NK-92 (cell line): ENCODE data around the gene ALDH4A1.

ENCODE experiments used
- DNase-seq: peaks from one replicate; lab custom pipeline; 2025; ENCODE audit not compliant: unreplicated experiment; lab: John Stamatoyannopoulos, UW

The ALDH4A1 gene

GRCh38 chr1:18939398-18940302 lies 37.3 kb upstream of the ALDH4A1 start:
- no peak for DNase-seq

- DNase-seq: no peak
These were observed 36.3 kb upstream of the ALDH4A1 start for GRCh38 chr1:18938707-18939070.

DNA sequence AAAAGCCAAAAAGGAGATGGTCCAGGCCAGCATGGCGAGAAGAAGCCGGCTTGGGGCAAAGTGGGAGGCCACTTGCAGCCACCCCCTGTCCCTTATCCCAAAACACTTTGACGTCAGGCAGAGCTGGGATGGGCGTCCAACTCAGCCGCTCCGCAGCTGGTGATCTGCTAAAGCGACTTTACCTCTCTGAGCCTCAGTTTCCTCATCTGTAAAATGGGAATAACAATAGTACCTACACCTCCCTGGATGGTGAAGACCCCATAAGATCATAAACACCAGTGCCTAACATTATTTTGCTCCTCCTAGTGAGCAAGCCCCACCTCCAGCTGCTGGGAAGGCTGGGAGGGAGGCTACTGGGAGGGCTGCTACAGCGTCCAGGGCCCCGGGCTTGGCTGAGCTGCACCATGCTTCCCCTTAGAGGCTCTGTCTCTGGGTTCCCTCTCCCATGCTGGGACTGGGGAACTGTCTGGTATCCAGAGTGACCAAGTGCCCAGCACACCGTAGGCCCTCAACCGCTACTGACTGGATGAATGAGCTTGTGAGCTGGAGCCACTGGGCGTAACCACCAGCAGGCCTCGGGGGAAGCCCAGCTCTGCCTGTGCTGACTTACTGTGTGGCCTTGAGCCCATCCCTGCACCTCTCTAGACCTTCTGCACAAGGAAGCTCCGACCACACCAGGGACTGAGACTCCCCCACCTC lies 35.8 kb upstream of the ALDH4A1 start:
- no peak for DNase-seq

DNA sequence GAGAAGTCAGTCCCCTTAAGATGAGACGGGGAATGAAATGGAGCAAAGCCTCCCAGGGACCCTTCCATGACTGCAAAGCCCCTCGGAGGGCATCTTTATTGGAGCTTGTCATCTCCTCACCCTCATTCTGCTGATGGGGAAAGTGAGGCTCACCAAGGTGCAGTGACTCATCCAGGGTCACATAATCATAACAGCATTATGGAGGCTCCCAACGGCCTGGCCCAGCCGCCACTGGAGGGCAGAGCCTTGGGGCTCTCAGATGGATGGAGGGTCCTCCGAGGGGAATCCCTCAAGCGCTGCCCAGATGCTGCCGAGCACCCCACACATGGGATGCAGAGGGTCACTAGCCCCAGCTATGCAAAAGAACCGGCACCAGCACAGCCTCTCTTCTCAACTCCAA lies 35.2 kb upstream of the ALDH4A1 start:
- DNase-seq: no peak

GRCh38 chr1:18936814-18937481 lies 34.6 kb upstream of the ALDH4A1 start:
- no peak for DNase-seq

DNA sequence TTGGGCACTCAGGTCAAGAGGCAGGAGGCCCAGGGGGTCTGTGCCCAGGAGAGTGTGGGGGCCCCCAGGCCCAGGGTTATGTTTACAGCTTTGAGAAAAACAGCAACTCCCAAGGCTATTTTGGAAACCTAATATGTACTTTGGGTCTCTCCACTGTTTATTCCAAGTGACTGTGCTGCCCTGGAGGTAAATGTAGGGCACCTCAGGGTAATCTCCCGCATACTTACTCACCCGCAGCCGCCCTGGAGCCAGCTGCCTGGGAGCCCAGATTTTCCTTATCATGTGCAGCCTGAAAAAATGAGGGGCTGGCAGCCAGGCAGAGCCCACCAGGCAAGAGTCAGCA lies 34.1 kb upstream of the ALDH4A1 start:
- no peak for DNase-seq

DNA sequence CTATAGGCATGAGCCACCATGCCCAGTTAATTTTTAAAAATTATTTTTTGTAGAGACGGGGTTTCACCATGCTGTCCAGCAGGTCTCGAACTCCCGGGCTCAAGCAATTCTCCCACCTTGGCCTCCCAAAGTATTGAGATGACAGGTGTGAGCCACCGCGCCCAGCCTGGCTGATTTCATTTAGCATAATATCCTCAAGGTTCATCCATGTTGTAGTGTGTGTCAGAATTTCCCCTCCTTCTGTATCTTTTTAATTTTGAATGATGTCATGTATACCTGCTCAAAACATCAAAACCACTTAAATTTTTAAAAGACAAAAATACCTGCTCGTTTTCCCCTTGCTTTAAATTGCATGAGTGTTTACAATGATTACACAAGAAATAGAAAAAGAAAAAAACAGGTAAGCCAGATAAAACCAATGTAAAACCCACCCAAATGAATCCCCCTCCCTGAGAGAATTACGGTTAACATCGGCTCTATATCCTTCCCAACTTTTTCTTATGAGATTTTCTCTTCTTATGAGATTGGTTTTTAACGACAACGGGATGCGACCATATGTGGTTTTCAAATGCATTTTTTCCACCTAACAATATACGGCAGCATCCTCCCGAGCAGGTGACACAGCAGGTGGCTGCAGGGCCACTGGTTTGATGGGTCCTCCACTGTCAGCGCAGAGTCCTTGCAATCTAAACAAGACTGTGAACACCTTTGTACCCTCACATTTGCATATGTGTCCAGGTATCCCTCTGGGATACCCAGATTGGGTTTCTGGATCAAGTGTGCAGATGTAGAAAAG lies 32.0 kb upstream of the ALDH4A1 start:
- no peak for DNase-seq

DNA sequence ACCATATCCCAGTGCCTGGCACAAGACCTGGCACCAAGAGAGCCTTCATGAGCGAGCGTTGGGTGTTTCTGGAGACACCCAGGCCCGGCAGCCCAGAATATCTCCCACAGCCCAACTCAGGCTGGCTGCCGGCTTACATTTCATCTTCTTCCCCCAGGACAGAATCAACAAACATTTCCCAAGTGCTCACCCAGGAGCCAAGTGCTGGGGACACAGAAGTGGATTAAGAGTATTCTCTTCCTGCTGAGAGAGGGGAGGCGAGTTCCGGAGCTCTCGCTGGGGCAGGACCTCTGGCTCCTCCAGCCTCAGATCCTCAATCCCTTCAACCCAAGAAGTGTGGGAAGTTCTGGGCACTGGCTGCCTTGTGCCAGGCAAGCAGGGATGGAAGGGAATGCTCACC lies 30.5 kb upstream of the ALDH4A1 start:
- DNase-seq: no peak

- no peak for DNase-seq
These were observed 30.0 kb upstream of the ALDH4A1 start for GRCh38 chr1:18932387-18932786.

DNA sequence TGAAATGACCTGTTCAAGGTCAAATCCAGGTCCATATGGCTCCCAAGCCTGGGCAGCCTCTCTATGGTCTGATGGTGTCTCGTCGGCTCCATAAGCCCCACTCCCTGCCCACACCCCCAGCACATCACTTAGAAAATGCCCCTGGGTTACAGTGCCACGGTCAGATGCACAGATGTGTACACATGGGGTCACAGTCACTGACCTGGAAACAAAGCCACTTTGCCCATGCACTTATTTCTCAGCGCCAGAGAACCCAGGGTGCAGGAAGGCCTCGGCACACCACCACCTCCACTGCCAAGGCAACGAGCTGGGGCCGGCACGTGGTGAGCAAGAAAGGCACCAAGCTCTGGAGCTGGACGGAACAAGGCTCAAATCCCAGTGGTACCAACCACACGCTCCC lies 29.4 kb upstream of the ALDH4A1 start:
- DNase-seq: no peak

DNA sequence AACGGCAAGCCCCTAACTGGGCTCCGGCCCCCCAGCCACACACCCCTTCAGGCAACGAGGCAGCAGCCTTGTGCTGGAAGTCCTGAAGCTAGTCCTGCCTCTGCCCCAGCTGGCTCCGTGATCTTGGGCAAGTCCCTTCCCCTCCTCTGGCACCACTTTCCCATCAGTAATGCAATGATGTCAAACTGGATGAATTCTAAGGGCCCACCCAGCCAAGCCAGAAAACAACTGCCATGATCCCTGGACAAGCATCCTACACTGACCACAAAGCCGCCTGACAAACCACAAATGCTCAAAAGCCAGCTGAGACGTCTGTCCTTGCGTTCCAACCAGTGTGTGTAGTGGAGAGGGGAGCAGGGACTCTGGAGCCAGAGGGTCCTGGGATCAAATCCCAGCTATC lies 27.3 kb upstream of the ALDH4A1 start:
- DNase-seq: no peak

- DNase-seq: no peak
These were observed 26.6 kb upstream of the ALDH4A1 start for GRCh38 chr1:18928985-18929384.

DNA sequence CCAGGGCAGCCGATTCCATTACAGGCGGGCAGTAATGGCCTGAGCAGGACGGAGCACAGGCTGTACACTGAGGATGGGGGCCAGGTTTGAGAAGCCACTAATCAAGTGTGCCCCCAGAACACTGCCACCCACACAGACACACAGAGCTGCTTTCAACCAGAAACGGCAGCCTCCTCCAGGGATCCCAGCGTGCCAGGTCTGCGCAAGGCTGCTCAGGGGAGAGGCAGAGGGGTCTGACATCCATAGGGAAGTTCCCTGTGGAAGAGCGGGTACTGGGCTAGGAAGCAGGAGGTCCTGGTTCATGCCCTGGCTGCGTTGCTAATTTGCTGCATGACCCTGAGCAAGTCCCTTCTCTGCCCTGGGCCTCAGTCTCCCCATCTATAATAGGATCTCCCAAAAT lies 26.1 kb upstream of the ALDH4A1 start:
- DNase-seq: no peak

- no peak for DNase-seq
These were observed 25.4 kb upstream of the ALDH4A1 start for GRCh38 chr1:18927654-18928272.

DNA sequence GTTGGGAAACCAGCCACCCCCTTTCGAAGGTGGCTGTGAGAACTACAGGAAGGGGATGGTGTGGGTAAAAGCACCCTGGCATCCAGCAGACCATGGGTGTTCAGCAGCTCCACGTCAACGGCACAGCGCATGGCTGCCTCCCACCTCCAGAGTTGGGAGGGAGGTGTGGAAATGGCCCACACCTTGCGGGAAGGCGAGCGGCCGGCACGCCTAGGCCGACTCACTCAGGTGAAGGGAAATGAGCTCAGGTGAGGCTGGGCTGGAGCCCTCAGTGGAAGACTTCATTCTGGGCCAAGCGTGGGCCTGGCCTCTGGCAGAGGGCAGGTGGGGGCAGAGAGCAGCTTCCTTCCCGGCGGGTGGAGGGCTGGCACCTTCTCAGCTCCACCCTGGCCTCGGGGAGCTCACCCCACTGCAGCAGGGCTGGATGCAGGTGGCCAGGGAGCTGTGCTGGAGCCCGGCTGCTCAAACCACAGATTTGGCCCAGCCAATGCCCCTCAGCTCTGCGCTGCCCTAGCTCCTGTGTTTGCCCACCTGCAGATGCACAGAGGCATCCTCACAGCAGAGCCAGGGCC lies 24.8 kb upstream of the ALDH4A1 start:
- no peak for DNase-seq

DNA sequence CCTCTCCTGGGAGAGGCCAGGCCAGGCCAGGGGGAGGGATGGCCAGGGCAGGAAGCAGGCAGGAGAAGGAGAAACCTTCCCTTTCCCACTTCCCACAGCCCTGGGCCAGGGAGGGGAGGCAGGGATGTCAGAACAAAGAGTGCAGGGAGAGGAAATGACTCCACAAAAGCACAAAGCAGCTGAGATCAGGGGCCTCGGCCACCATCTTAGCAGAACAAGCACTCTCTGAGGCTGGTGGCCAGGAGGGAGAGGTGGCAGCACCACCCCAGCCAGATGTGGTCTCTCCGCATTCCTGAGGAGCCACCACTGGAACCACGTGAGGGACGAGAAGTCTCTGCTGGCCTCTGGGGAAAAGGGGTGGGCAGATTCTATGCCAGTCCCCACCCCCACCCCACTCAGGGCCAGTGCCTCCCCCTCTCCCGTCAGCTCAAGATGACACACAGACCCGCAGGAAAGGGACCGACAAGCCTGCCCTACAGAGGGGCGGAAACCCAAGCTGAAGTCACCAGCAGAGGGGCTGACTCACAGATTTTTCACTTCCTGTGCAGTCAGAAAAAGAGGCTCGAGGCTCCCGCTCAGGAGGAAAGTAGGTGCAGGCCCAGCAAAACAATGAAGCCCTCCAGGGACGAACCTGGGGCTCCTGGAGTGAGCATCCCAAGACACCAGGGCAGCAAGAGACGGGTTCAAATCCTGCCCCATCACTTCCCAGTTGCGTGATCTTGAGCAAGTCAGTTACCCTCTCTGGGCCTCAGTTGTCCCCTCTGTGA lies 24.1 kb upstream of the ALDH4A1 start:
- DNase-seq: no peak

DNA sequence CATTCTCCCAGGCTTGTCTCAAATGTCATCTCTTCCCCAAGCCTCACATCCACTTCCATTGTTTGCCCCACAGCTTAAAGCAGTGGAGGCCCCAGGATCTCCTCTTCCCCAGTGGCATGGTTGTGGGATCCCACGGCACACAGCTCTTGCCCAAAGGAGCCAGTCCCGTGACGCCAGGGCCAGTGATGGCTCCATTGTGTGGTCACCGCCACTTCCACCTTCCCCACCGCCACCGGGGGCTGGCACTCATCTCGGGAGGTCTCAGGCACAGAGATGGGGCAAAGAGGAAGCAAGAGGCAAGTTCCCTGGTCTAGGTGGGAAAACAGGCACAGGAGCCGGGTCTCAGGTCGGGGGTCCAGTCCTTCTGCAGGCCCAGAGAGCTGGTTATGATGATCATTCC lies 22.9 kb upstream of the ALDH4A1 start:
- no peak for DNase-seq

- DNase-seq: no peak
These were observed 21.9 kb upstream of the ALDH4A1 start for GRCh38 chr1:18924221-18924691.

GRCh38 chr1:18923756-18924211 lies 21.4 kb upstream of the ALDH4A1 start:
- no peak for DNase-seq
